Activated CD8-positive, alpha-beta T cell treated with anti-CD3 and anti-CD28 coated beads for 36 hours (primary cell): ENCODE measurements around the gene C1orf115. TPM values are rescaled to one million over a fixed set of nuclear protein-coding genes. Genes with fewer than 3 reads are reported as not detected.
"Not testable (repeated sequence)": the region's sequence is repeated elsewhere in the genome, so short reads cannot be mapped to it uniquely, and the experiment has no call there.

Experiments used
- ATAC-seq: fragments of 200-7000 bp; cut with Tn5 transposase; one replicate; pipeline ENCODE4 v1.10.0; 2021; ENCODE audit warnings: mild to moderate bottlenecking, moderate library complexity
- CTCF ChIA-PET: fragments of 350-600 bp; sonication (Branson Sonifier 250); formaldehyde crosslinking; loops from one replicate; lab custom pipeline; 2021; ENCODE audit warnings: antibody characterized with exemption; lab: Charles Lee
- POLR2A ChIA-PET: fragments of 350-600 bp; sonication (Branson Sonifier 250); formaldehyde crosslinking; loops from one replicate; lab custom pipeline; 2021; ENCODE audit warnings: antibody characterized with exemption; lab: Charles Lee
- DNase-seq: peaks from one replicate; pipeline ENCODE4 v3.0.0-alpha.2; 2020
- H3K27ac Mint-ChIP-seq: one replicate; pipeline ENCODE4 v1.8.0; 2021; ENCODE audit warnings: mild to moderate bottlenecking, mixed read lengths
- H3K27me3 Mint-ChIP-seq: one replicate; pipeline ENCODE4 v1.8.0; 2021; ENCODE audit warnings: mixed read lengths
- H3K36me3 Mint-ChIP-seq: one replicate; pipeline ENCODE4 v1.8.0; 2021; ENCODE audit warnings: low read depth, mixed read lengths
- H3K4me1 Mint-ChIP-seq: one replicate; pipeline ENCODE4 v1.8.0; 2021; ENCODE audit warnings: low read depth, mixed read lengths
- H3K4me3 Mint-ChIP-seq: one replicate; pipeline ENCODE4 v1.8.0; 2021; ENCODE audit warnings: mild to moderate bottlenecking, moderate library complexity, mixed read lengths
- H3K9me3 Mint-ChIP-seq: one replicate; pipeline ENCODE4 v1.8.0; 2021; ENCODE audit warnings: mixed read lengths
- CTCF ChIP-seq: fragments of 200-600 bp; IDR thresholded peaks from one replicate; pipeline ENCODE4 v1.8.0; 2022; ENCODE audit warnings: antibody characterized with exemption, mild to moderate bottlenecking
- intact Hi-C: fragments of 100-400 bp; cut with micrococcal nuclease; formaldehyde crosslinking; loops from one replicate; pipeline ENCODE4 v1.10.0; 2022
- total RNA-seq, 2 experiments: library from RNA; stranded (reverse); gene quantifications; one replicate each; pipeline ENCODE4 v1.2.3, GENCODE V29; 2021

The C1orf115 gene
- total RNA-seq, 2 experiments from 2014 or later = 0.07 to 0.13 TPM

GRCh38 chr1:220734571-220735326, 44.6 kb downstream of the C1orf115 start:
- ChIA-PET CTCF (interaction anchor here (0.9 to 2.0 kb wide), 5 partner anchors 13 to 516 kb away, joined by 4 to 16 read pairs (median 7); partner anchors contain the start of gene C1orf115), POLR2A (interaction anchor here (0.7 kb wide), 1 partner anchor 66 kb away, joined by 3 read pairs; no protein-coding TSS in a partner anchor)
- intact Hi-C loops = loop anchor here (5.0 kb wide), 1 partner anchor 42 kb away; the partner anchor contains the start of gene C1orf115
- DNase-seq = no peak
- no peaks in the 10 kb centered on the region for H3K36me3 Mint-ChIP-seq
- no peak overlapping the region for H3K4me3 Mint-ChIP-seq
- H3K27me3 Mint-ChIP-seq = peaks cover under 1% of the 10 kb centered on the region
- H3K27ac Mint-ChIP-seq = no peak overlapping the region
- ATAC-seq = no peak
- H3K9me3 Mint-ChIP-seq = no peaks in the 10 kb centered on the region
- no peak for TF ChIP-seq CTCF
- H3K4me1 Mint-ChIP-seq = peaks cover 3% of the 10 kb centered on the region

GRCh38 chr1:220736283-220736682, 46.1 kb downstream of the C1orf115 start:
- H3K4me1 Mint-ChIP-seq, POLR2A ChIA-PET, H3K4me3 Mint-ChIP-seq, H3K36me3 Mint-ChIP-seq, H3K27me3 Mint-ChIP-seq, intact Hi-C loops, H3K9me3 Mint-ChIP-seq, DNase-seq, ATAC-seq, CTCF ChIA-PET, H3K27ac Mint-ChIP-seq: not testable (repeated sequence)

- no peak overlapping the region for H3K4me3 Mint-ChIP-seq
- H3K9me3 Mint-ChIP-seq = no peaks in the 10 kb centered on the region
- ATAC-seq = no peak
- H3K36me3 Mint-ChIP-seq = no peaks in the 10 kb centered on the region
- POLR2A ChIA-PET = no interaction called here
- peaks cover 6% of the 10 kb centered on the region for H3K27me3 Mint-ChIP-seq
- H3K4me1 Mint-ChIP-seq = no peaks in the 10 kb centered on the region
- no peak for DNase-seq
- H3K27ac Mint-ChIP-seq = no peak overlapping the region
- TF ChIP-seq CTCF = no peak
- CTCF ChIA-PET = interaction anchor here (1.3 kb wide), 1 partner anchor 8 kb away, joined by 4 read pairs; no protein-coding TSS in a partner anchor
- intact Hi-C loops = no loop called here
These were observed 51.2 kb downstream of the C1orf115 start for GRCh38 chr1:220741349-220741748.

GRCh38 chr1:220741825-220742224, 51.7 kb downstream of the C1orf115 start:
- Mint-ChIP-seq H3K27me3 (peaks cover 11% of the 10 kb centered on the region), H3K36me3 (no peaks in the 10 kb centered on the region), H3K9me3 (no peaks in the 10 kb centered on the region), H3K4me1 (no peaks in the 10 kb centered on the region), H3K27ac (no peak overlapping the region), H3K4me3 (no peak overlapping the region)
- no peak for TF ChIP-seq CTCF
- ATAC-seq (no peak), DNase-seq (no peak)
- ChIA-PET POLR2A (no interaction called here), CTCF (interaction anchor here (1.3 kb wide), 1 partner anchor 9 kb away, joined by 4 read pairs; no protein-coding TSS in a partner anchor)
- intact Hi-C loops = no loop called here

GRCh38 chr1:220742520-220742919, 52.4 kb downstream of the C1orf115 start:
- H3K36me3 Mint-ChIP-seq = no peaks in the 10 kb centered on the region
- DNase-seq (no peak), ATAC-seq (no peak)
- intact Hi-C loops = no loop called here
- H3K27ac Mint-ChIP-seq = no peak overlapping the region
- H3K4me1 Mint-ChIP-seq = no peaks in the 10 kb centered on the region
- peaks cover 18% of the 10 kb centered on the region for H3K27me3 Mint-ChIP-seq
- ChIA-PET POLR2A (no interaction called here), CTCF (no interaction called here)
- H3K9me3 Mint-ChIP-seq = no peaks in the 10 kb centered on the region
- TF ChIP-seq CTCF = no peak
- H3K4me3 Mint-ChIP-seq = no peak overlapping the region
